Measurements from ENCODE around the gene TBCA. TPM values are rescaled to one million over a fixed set of nuclear protein-coding genes. Genes with fewer than 3 reads are reported as not detected.

The TBCA gene
- total RNA-seq, 4 donors from 2014 or later = 81.5 to 170 (median 119) TPM

DNA sequence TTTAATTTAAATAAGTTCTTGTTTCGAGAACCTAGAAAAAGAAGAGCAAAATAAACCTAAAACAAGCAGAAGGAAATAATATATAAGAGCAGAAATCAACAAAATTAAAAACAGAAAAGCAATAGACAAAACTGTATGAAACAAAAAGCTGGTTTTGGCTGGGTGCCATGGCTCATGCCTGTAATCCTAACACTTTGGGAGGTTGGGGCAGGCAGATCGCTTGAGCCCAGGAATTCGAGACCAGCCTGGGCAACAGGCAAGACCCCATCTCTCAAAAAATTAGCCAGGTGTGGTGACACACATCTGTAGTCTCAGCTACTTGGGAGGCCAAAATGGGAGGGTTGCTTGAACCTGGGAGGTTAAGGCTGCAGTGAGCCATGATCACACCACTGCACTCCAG is 78.4 kb downstream of the TBCA start:
- DNase-seq (ENCODE audit: low spot score) (no peak), ATAC-seq (ENCODE audit: low FRiP score) (no peak)
- TF ChIP-seq, protein P1, sequence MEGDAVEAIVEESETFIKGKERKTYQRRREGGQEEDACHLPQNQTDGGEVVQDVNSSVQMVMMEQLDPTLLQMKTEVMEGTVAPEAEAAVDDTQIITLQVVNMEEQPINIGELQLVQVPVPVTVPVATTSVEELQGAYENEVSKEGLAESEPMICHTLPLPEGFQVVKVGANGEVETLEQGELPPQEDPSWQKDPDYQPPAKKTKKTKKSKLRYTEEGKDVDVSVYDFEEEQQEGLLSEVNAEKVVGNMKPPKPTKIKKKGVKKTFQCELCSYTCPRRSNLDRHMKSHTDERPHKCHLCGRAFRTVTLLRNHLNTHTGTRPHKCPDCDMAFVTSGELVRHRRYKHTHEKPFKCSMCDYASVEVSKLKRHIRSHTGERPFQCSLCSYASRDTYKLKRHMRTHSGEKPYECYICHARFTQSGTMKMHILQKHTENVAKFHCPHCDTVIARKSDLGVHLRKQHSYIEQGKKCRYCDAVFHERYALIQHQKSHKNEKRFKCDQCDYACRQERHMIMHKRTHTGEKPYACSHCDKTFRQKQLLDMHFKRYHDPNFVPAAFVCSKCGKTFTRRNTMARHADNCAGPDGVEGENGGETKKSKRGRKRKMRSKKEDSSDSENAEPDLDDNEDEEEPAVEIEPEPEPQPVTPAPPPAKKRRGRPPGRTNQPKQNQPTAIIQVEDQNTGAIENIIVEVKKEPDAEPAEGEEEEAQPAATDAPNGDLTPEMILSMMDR (IDR thresholded peaks at IDR 0.05) = no peak

DNA sequence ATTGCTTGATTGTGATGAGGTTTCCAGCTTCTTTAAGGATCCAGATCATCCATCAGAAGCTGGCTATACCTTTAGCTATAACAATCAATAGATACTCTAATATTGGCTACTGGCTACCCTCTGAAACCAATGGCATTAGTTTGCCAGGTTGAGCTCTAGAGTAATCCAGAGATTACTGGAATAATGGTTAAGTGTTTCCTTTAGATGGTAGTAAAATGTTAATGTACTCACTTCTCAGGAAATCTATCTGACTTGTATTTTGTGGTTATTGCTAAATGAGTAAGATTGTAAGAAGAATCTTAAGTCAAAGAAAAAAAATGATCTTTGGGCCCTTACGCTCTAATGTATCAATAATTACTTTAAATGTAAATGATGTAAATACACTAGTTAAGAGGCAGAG is 80.0 kb downstream of the TBCA start:
- DNase-seq (ENCODE audit: low spot score) (no peak), ATAC-seq (ENCODE audit: low FRiP score) (no peak)
- TF ChIP-seq, protein P1 (IDR thresholded peaks at IDR 0.05) = no peak

DNA sequence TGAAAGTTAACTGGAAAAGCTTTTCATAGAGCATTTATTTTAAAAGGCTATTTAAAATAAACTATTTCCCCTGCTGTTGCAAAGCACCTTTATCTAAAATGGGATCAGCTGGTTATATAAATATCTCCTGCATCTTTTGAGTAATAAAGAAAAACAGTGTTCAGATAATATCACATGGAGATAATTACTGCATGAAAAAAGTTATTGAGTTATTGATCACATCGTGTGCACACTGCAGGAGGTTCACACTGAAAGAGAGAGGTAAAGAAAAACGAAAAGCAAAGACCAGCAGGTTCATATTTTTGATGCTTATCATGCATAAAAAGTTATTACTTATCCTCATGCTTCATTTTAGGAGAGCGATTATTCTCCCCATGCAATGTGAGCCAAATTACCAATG is 82.2 kb downstream of the TBCA start:
- ATAC-seq (ENCODE audit: low FRiP score) (no peak), DNase-seq (ENCODE audit: low spot score) (no peak)
- TF ChIP-seq, protein P1 (IDR thresholded peaks at IDR 0.05) = no peak

DNA sequence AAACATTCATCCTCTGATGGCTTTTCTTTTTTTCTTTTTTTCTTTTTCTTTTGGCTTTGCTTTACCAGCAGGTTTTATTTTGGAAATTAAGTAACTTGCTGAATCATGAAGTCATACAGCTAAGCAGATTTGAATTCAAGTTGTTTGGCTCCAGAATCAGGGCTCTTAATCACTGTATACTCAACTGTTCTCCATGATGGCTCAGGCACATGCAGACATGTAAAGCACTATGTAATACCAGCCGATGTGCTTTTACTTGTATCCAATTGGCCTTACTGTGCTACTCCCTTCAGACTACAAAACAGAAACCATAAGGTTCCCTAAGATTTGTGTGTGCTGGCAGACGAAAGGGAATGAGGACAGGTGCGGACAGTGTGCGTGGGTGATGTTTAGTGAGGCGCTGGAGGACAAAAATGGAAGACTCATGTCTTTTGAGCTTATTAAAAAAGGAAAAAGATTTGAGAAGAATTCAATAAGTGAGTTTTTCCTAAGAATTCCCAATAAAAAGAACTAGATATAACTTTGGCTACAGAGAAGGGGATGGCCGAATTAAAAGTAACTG is 92.9 kb downstream of the TBCA start:
- DNase-seq (ENCODE audit: low spot score) = no peak
- ATAC-seq (ENCODE audit: low FRiP score) = no peak
- TF ChIP-seq, protein P1 (IDR thresholded peaks at IDR 0.05) = no peak

DNA sequence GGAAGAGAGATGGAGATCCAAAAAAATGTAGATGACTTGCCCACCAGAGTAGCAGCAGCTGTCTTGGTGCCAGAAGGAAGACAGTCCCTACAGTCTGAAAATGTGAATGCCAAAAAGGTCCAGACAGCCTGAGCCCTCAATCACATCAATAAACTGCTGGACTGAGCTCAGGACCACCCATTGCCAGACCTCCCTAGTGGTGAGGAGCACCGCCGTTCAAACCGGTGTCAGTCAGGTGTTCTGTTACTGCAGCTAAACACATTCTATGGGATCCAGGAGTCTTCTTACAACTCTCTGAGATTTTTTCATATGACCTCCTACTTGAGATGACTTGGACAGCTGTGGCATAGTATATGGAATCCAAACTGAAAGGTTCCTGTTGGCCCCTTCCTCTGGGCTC is 105.6 kb downstream of the TBCA start:
- DNase-seq (ENCODE audit: low spot score) = no peak
- TF ChIP-seq, protein P1 (IDR thresholded peaks at IDR 0.05) = no peak
- no peak for ATAC-seq (ENCODE audit: low FRiP score)

DNA sequence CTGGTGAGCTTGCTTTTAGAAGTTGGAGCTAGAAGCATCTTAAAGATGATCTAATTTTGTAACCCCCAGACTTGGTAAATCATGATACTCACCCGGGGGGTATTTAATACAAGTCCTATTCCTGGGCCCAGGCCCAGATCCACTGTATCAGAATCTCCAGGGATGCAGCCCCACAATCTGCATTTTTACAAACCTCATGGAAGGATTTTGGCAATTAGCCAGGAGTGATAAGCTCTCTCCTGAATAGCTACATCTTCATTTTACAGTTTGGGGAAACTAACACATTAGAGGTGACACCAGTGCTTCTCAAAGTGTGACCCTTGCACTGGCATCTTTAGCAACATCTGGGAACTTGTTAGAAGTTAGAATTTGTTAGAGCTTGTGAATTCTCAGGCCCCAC is 106.5 kb downstream of the TBCA start:
- ATAC-seq (ENCODE audit: low FRiP score) (no peak), DNase-seq (ENCODE audit: low spot score) (no peak)
- TF ChIP-seq, protein P1 (IDR thresholded peaks at IDR 0.05) = no peak

DNA sequence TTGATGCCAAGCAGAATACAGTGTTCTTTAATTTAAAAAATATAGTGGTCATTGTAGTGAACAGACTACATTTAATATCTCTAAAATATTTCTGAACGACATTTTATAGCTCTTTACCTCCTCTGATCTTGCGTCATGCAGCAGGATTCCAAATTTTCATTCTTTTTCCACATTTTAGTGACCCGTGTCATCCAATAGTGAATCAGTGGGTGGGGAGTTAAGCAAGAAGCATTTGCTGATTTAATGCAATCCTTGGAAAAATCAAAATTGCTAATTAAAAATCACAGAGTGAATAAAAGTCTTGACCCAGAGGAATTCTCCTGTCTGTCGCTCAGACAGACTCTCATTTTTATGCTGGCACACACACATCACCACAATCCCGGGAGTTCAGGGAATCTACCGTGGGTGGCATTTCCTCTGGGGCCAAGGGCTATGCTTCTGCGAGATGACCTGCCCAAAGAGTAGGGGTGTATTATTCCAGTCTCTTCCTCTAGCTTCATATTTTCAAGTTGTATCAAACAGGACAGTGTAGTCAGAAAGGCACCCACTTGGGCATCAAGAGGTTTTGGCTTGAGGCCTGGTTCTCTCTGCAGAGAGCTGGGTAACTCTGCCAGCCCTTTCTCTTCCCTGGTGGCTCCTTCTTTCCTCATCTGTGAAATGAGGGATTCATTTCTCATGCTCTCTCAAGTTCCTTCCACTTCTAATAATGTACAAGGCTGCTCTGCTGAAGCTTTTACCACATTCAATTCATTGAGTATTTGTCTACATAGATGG is 112.9 kb downstream of the TBCA start:
- DNase-seq (ENCODE audit: low spot score) (no peak), ATAC-seq (ENCODE audit: low FRiP score) (no peak)
- TF ChIP-seq, protein P1 (IDR thresholded peaks at IDR 0.05) = no peak

Data from omental fat pad (tissue), 4 donors.